ENCODE data around the gene DNAJC27. TPM values are rescaled to one million over a fixed set of nuclear protein-coding genes. Genes with fewer than 3 reads are reported as not detected.

The DNAJC27 gene
- total RNA-seq, 1 donor from 2014 or later = 11.5 TPM

DNA sequence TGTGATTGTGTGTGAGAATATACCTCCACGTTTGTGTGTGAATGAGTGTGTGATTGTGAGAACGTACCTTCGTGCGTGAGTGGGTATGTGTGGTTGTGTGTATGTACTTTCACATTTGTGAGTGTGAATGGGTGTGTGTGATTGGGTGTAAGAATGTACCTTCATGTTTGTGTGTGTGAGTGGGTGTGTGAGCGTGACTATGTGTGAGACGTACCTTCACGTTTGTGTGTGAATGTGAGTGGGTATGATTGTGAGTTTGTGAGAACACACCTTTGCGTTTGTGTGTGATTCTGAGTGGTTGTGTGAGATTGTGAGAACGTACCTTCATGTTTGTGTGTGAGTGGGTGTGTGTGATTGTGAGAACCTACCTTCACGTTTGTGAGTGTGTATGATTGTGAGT, 45.9 kb downstream of the DNAJC27 start:
- no peak for DNase-seq

DNA sequence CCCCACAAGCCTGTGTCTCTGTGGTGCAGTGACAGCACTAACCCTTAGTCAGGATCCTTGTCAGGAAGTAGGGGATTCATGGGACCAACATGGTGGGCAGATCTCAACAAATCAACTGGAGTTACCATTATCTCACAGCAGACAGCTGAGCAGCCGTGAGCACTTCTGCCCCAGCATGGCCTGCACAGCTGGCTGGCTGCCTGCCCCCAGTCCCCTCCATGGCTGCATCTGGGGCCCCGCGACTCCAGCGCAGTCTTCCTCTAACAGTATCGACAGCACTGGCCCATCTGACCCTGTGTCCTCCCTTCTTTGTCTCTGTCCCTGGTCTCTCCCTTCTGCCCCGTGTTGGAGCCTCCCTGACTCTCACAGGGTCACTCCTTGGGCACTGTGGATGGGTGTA, 47.0 kb downstream of the DNAJC27 start:
- DNase-seq = no peak

DNA sequence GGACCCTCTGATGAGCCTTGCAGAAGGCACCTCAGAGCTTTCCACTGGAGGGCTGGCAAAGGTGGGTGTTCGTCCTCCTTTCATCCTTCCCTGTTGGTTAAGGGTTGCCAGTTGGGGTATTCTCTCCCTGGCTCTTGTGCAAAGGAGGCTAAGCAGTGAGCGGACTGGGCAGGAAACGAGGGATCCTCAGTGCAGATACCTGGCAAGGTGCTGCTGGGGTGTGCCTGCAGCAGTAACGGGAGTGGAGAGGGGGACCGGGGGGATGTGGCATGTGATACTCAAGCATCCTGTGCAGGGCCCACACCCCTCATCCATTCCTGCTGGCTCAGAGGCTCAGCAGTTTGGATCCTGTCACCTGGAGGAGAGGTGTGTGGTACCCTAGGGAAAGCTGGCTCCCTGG, 47.5 kb downstream of the DNAJC27 start:
- DNase-seq = no peak

DNA sequence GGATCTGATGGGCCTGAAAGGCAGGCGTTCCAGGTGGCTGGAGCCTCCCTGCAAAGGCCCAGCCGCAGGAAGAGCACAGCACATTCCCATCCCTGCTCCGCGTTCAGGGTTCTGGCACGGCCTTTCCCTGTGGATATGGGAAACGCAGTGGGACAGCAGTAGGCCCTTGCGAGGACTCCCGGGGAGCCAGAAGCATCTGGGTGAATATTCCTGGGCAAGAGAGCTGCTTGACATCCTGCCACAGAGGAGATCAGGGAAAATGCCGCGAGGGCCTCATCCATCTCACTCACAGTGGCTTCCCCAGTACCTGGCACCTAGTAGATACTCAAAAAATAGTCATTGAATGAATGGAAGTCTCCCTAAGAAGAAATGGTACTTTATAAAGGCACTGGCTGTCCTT, 48.6 kb downstream of the DNAJC27 start:
- DNase-seq = no peak

DNA sequence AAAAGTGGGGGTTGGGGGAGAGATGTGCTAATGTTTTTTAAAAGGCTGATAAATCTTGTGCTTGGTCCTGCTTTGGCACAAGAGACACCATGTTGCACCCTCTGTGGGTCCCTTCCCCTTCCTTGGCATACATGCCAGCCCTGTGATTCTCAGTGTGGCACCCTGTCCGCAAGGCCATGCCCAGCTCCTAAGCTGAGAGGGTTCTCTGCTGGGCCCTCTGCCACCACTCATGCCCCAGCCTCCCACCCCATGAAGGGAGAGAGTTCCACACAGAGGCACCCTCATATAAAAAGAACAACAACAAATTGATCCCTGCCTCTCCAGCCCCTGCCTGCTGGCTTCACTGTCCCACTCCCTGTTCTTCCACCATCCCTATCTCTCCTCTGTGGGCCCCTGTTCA, 49.2 kb downstream of the DNAJC27 start:
- DNase-seq = no peak

DNA sequence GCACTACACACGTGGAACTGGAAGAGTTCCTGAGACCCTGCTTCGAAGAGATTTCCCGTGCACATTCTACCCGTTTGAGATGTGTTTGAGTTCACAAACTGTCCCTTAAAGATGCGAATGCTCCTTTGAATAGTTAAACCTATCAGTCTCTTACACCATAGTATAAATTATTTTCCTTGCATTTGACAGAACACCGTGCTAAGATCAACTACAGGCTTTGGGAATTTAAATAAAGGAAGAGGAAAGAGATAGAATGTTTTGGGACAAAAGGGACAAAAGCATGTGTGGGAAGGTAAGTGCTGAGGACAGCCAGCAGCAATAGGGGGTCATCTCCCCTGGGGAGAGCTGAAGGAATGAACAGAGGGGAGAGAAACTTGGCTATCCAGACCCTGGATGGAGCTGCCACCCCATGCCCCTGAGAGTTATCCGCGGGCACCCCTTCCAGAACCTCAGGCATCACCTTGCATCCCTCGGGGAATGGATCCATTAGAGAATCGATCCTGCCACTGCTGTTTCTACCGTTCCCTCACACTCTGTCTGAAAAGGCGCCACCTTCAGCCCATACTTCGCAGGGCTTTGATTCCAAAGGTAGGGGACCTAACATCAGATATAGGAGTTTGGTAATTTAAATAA, 50.8 kb downstream of the DNAJC27 start:
- DNase-seq = no peak

DNA sequence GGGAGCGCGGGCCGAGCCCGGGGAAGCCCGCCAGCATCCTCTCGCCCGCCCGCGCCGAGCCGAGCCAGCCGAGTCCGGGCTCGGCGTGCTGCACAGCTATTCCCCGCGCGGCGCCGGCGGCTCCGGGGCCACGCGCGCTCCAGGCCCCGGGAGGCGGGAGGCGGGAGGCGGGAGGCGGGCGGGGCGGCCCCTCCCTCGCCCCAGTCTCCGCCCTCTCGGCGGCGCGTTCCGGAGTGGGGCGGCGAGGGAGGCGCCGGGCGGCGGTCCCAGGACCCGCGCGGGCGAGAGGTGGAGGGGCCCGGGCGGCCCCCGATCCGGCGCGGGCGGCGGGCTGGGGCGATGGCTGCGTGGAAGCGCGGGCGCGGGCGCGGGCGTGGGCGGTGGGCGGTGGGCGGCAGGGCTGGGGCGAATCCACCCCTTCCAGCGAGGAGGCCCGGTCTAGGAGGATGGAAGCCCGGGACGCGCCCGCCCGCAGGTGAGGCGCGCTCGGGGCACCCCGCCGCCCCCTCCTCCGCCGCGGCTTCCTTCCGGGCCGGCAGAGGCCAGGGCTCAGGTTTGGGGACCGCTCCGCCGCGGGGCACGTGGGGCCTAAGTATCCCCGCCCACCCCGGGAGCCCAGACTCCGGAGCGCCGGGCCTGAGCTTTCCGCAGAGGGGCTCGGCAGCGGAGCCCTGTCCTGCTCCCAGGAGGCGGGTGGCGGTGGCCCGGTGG, 51.5 kb downstream of the DNAJC27 start, which contains the start of gene ADCY3:
Gene ADCY3, minus strand, starts transcription at position 140 of the 711 bp plus-strand sequence. CDS start 1,250 bp downstream, outside the sequence.
- DNase-seq = peak; percentile 72

DNA sequence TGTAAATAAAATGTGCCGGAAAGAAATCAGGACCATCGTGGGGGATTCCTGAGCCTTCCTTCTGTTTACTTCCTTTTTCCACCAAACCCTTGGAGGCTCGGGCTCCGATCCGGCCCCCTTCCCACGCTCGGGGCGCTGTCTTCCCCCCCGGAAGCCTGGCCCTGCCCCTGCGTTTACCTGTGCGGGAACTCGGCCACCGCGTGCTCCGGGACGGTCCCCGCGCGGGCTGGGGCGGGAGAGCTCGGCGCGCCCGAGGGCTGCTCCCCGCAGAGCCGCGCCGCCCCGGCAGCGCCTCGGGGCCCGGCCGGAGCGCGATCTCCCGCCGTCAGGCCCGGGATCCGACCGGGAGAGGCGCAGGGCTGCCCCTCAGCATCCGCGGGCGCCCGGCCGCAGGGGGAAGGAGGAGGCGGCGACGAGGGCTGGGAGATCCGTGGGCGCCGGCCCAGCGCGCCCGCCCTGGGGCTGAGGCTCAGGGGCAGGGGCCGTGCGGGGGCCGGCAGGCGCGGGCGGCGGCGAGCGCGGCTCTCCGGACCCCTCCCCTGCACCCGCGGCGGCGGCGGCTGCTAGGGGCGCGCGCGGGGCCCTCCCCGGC, 52.2 kb downstream of the DNAJC27 start:
- DNase-seq = no peak

DNA sequence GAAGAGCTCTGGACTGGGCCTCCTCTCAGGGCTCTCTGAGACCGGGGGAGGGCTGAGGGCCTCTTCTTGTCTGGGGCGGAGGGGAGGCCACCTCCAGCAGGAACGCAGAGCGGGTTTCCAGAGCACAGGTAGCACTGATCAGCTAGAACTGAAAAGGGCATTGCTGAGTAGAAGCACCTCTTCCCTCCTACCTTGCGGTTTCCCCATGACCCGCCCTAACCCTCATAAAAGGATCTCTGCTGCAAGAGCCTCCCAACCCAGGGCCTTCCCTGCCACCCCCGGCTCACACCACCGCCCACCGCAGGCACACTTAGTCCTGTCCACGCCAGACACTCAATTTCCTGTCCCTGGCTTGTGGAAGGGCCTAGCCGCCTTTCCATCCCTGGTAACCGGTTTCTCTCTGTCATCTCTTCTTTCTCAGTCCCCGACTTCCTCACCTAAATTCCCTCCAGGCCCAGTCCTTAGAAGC, 52.7 kb downstream of the DNAJC27 start:
- DNase-seq = peak; percentile 24

DNA sequence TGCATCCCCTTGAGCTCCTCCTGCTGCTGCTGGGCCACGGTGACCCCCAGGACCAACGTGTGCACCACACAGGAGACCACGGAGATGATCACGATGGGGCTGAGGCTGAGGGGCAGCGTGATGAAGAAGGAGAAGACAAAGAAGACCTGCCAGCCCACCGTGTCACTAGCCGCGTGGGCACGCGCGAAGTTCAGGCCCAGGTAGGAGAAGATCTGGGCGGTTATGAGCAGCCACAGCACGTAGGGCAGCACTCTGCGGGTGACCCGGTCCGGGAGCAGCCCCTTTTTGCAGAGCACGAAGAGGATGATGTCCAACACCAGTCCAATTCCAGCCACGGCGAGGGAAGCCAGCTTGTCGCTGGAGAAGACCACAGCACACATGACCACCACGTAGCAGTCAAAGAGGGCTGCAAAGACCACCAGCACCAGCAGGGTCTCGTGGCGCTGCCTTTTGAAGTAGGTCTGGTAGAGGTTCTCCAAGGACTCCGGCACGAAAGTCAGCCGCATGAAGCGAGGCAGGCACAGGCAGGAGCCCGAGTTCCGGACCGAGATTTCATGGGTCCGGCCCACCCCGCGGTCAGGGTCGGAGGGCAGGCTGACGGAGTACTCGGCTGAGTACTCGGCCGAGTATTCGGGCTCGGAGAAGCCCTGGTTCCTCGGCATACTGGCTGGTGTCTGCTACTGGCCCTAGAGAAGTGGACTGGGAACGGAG, 53.3 kb downstream of the DNAJC27 start:
- no peak for DNase-seq

DNA sequence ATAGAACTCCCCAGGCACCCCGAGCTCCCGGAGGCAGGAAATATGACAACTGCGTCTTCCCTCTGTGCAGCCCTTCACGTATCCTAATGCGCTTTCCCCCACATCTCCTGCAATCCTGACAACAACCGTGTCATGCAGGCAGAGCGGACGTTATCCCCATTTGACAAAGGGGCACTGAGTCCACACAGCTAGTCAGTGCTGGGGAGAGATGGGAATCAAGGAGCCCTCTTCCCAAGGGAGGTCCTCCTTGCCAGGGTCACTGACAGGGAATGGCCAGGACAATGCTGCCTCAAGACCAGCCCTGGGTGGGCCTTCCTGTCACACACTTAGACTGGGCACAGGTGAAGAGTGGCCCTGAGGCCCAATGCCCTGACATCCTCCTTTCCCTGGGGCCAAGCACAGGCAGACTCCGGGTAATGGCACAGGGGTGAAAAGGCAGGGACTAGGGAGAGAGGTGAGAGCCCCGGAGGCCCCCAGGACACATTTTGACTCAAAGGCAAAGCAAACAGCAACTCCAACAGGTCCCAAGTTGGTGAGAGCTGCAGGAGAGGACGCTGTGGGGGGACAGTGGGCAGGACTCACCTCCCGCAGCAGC, 53.9 kb downstream of the DNAJC27 start:
- no peak for DNase-seq

DNA sequence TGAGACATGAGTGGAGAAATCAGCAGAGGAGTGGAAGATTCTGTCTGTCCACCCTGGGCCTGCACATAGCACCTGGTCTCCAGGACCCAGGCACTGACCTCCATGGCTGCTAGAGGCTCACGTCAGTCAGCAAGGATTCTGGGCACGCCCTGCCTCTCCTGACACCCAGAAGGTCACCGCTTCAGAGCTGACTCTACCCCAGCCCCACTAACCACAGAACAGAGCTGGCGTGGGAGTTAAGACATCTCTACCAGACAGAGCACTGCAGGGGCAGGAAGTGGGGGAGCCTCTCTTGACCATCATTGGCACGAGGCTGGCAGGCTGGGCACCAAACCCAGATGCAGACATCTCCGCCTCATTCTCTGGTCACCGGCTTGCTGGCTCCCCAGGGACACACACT, 54.7 kb downstream of the DNAJC27 start:
- no peak for DNase-seq

DNA sequence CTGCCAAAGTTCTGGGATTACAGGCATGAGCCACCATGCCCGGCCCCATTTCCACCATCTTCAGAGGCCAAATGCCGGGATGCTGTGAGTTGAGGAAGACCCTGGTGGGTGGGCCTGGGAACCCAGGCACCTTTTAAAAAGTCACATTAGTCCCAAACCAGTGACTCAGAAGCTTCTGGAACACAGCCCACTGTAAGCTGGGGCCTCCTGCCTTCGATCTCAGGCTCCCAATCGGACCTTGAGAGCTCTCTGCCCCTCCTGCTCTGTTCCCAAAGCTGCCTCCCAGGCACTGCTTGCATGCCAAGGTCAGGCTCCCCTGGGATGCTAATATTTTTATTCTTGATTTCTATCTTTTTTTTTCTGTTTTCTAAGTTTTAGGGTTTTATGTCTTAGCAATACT, 56.0 kb downstream of the DNAJC27 start:
- no peak for DNase-seq

DNA sequence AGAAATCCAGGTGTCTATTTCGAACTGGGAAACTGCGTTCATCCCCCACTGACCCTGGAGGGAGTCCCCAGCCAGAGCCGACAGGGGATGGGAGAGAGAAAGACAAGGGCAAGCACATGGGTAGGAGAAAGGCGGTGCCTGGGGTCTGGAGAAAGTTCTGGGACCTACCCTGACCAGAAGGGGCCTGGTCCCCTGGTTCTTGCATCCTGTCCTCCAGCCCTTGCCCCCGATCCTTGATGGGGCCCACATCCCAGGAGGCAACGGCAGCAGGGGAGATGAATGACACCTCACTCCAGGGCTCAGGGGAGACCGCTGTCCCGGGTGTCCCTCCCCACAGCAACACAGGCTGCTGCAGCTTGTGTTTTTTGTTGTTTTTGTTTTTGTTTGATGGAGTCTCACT, 56.6 kb downstream of the DNAJC27 start:
- DNase-seq = no peak

DNA sequence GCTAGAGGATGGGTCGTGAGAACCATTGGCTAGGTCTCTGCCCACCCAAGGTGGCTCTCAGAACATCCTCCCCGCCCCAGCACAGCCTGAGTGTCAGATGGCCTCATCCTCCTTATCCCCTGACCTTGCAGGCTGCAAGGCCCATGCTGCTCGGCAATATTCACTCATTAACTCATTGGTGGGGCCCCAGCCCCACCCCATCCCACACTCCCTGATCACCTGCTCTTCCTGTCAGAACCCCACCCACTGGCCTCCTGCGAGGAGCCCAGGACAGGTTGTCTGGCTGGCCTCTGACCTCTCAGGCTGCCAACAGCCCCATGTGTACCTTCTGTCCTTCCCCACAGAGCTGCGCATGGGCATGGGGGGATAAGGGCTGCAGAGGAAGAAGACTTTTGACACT, 57.0 kb downstream of the DNAJC27 start:
- DNase-seq = no peak

DNA sequence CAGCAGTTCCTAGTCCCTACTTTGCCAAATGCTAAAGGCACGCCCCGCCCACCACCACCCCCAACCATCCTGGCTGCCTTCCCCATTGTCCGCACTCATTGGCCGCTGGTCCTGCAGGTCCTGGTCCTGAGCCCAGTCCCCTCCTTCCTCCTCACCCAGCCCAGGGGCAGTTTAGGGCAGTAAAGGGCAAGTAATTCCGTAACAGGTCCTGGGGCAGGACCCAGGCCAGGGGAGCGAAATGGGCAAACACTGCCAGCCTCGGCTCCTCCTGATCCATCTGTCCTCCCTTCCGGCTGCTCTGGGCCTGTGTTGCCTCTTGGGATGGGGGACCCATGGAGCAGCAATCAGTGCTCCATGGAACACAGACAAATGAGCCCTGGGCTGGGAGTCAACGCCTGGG, 57.8 kb downstream of the DNAJC27 start:
- DNase-seq = no peak

DNA sequence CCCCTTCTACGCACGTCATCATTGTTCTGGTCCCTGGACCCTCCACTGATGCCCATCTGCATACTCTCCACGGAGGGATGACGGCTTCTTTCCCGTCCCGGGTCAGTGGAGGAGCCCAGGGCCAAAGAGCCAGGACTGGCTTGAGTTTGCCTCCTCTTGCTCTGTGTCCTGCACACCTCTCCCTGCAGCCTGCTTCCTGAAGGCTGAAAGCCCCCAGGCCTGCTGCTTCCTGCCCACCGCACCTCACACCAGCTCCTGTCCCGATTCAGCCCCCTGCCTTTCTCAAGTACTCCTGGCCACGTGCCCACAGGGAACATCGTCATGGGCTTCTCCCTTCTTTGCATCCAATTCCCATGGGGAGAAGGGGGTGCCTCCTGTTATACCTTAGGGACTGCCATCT, 58.8 kb downstream of the DNAJC27 start:
- no peak for DNase-seq

DNA sequence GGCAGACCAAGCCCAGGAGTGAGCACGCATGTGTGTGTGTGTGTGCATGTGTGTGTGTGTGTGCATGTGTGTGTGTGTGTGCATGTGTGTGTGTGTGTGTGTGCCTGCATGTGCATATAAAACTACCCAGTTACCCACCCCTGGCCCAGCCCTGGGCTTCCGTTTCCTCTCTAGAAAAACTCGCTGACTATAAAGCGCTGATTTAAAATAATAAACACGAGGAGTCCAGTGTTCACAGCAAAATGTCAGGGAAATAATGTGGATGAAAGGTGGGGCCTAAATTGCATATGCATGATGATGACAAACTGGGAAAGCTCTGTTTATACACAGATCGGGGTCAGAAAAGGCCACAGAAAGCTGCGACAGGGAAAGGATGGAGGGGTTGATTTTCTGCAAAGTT, 59.2 kb downstream of the DNAJC27 start:
- DNase-seq = no peak

DNA sequence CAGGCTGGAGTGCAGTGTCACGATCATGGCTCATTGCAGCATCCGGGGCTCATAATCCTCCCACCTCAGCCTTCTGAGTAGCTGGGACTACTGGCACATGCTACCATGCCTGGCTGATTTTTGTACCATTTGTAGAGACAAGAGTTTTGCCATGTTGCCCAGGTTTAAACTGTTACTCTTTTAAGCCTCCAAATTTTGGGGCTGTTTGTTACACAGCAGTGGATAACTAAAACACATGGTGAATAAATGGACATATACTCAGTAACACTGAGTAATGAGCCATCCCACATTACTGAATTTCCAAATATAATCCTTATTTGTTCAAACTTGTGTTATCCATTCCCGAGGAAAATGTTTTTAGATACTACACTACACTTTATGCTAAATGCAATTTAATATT, 61.5 kb downstream of the DNAJC27 start:
- no peak for DNase-seq

DNA sequence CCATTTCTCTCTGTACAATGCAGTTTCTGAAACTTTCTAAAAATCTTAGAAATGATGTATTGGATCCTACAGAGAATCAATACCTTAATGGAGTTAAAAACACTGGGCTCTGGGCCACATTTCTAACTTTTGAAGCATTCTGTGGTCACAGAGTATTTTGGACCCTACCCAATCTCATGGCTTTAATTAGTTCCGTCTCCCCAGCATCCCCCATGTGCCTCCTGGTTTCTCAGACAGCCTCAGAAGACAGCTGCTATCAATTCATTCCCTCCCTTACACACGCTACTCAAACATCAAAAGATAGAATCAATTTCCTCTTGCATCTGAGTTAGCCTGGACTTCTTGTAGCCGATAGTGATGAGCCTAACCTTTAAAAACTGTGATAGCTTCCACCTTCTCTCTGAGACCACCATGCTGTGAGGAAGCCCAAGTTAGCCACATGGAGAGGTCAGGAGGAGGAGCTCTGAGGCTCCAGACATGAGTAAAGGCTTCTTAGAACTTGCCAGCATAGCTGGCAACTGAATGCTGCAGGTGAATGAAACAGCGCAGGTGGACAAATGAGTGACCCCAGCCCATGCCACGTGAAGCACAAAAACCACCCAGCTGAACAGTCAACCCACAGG, 62.1 kb downstream of the DNAJC27 start:
- peak; percentile 34 for DNase-seq

DNA sequence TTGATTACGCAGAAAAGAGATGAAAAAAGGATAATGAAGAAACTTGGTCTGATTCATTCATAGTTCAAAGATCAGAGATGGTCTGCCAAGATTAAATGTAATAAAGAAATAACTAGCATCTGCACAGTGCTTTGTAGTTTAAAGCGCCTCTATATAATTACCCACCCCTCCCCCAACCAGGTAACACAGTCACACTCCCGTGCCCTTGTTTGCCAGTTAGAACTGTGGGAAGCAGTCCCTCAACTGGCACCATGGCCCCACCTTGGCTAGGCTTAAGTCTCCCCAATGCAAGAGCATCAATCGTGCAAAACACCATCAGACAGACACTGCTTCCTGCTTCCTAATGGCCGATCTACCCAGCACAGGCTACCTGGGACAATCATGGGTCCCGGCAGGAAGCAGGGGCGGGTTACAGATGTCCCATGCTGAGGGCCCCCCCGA, 63.3 kb downstream of the DNAJC27 start:
- no peak for DNase-seq

DNA sequence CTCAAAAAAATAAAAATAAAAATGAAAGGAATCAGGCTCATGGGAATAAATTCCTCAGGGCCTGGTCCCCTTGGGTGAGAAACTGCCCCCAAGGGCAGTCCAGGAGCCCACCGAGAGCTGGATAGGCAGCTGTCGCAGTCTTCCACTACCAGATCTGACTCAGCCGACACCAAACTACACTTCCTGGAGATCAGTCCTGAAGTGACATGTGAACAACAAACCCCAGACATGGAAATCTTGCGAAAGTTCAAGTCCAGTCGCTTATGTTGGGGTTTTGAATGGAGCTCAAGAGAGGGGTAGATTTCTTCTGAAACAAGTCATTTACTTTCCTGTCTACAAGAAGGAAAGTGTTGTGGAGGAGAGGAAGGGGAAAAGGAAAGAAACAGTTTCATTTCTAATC, 64.6 kb downstream of the DNAJC27 start:
- no peak for DNase-seq

Data from tongue (tissue), 2 donors.